GM13977 (cell line): Measurements from ENCODE around the gene ALPP.
"Not testable (repeated sequence)": the region's sequence is repeated elsewhere in the genome, so short reads cannot be mapped to it uniquely, and the experiment has no call there.

ENCODE experiments used
- DNase-seq: peaks from one replicate; pipeline ENCODE4 v3.0.0; 2012; ENCODE audit warnings: low spot score
- CTCF ChIP-seq: IDR thresholded peaks from 2 replicates; pipeline ENCODE4 v1.5.1; 2012; ENCODE audit warnings: mild to moderate bottlenecking, control low read depth; ENCODE audit not compliant: insufficient read depth; ENCODE audit errors: extremely low read depth, missing control alignments
- in situ Hi-C: fragments of 300-500 bp; cut with MboI; formaldehyde crosslinking; loops from one replicate; pipeline ENCODE4 v1.12.0; 2022; ENCODE audit warnings: low sequenced_read_pairs, low pct_unique_long_range_greater_than_20kb, mixed read lengths, inconsistent platforms; ENCODE audit not compliant: unreplicated experiment

The ALPP gene

GRCh38 chr2:232361646-232362045, 16.9 kb upstream of the ALPP start:
- in situ Hi-C loops: no loop called here
- TF ChIP-seq CTCF: no peak
- DNase-seq: no peak

GRCh38 chr2:232362174-232362900, 16.2 kb upstream of the ALPP start:
- in situ Hi-C loops: no loop called here
- TF ChIP-seq CTCF: no peak
- DNase-seq: no peak

GRCh38 chr2:232363064-232363783, 15.3 kb upstream of the ALPP start:
- peak; percentile 12 for TF ChIP-seq CTCF
- DNase-seq, in situ Hi-C loops: not testable (repeated sequence)

GRCh38 chr2:232363784-232364615, 14.6 kb upstream of the ALPP start:
- peak; percentile 58 for DNase-seq
- TF ChIP-seq CTCF: no peak
- in situ Hi-C loops: no loop called here

- in situ Hi-C loops, DNase-seq: not testable (repeated sequence)
Observed at GRCh38 chr2:232364806-232365594, 13.6 kb upstream of the ALPP start.

- in situ Hi-C loops: no loop called here
- DNase-seq: no peak
- peak; percentile 45 for TF ChIP-seq CTCF
Observed at GRCh38 chr2:232365621-232366321, 12.8 kb upstream of the ALPP start.

GRCh38 chr2:232366461-232366860, 12.1 kb upstream of the ALPP start:
- DNase-seq, in situ Hi-C loops: not testable (repeated sequence)
